Osteocyte (in vitro differentiated cells): ENCODE data around the gene TM9SF4. TPM values are rescaled to one million over a fixed set of nuclear protein-coding genes. Genes with fewer than 3 reads are reported as not detected.
"Not testable (repeated sequence)": the region's sequence is repeated elsewhere in the genome, so short reads cannot be mapped to it uniquely, and the experiment has no call there.

Experiments
- DNase-seq: peaks from one replicate; pipeline ENCODE4 v3.0.0; 2021; ENCODE audit warnings: mixed read lengths; ENCODE audit not compliant: unreplicated experiment; ENCODE audit errors: extremely low spot score
- H3K27ac Mint-ChIP-seq: one replicate; pipeline ENCODE4 v1.8.0; 2021; ENCODE audit warnings: mild to moderate bottlenecking, mixed read lengths; ENCODE audit not compliant: unreplicated experiment
- H3K27me3 Mint-ChIP-seq: one replicate; pipeline ENCODE4 v1.8.0; 2021; ENCODE audit warnings: mixed read lengths; ENCODE audit not compliant: unreplicated experiment
- H3K36me3 Mint-ChIP-seq: one replicate; pipeline ENCODE4 v1.8.0; 2021; ENCODE audit warnings: mixed read lengths; ENCODE audit not compliant: unreplicated experiment
- H3K4me1 Mint-ChIP-seq: one replicate; pipeline ENCODE4 v1.8.0; 2021; ENCODE audit warnings: mixed read lengths; ENCODE audit not compliant: unreplicated experiment
- H3K4me3 Mint-ChIP-seq: one replicate; pipeline ENCODE4 v1.8.0; 2021; ENCODE audit warnings: mild to moderate bottlenecking, moderate library complexity, mixed read lengths; ENCODE audit not compliant: unreplicated experiment
- H3K9me3 Mint-ChIP-seq: one replicate; pipeline ENCODE4 v1.8.0; 2021; ENCODE audit warnings: mixed read lengths; ENCODE audit not compliant: unreplicated experiment
- total RNA-seq: library from RNA; stranded (reverse); gene quantifications from 2 replicates; pipeline ENCODE4 v1.2.1, GENCODE V29; 2021
- TF ChIP-seq, protein P1 (sequence below): fragments of 200-600 bp; sonication (generic); IDR thresholded peaks from 2 replicates; pipeline ENCODE4 v1.5.0; 2021; ENCODE audit warnings: antibody characterized with exemption, mild to moderate bottlenecking, moderate library complexity

Gene TM9SF4
- total RNA-seq, 1 donor from 2014 or later, result 64.4 TPM

DNA sequence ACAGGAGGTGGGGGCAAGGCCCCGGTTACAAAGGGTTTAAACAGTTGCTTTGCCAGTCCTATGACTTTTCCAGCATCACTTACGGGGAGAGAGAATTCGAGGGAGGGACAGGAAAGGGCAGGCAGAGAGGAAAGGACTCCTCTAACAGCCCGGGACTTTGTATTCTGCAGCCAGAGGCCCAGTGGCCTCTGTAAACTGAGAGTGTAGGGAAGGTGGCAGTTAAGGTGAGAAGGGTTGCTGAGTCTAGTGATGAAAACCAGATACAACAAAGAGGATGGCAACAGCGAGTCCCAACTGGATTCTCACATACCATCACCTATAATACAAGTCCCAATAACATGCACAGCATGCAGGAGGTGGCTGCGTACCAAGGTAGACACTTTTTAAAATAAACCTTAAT is 84.5 kb downstream of the TM9SF4 start:
- no peak overlapping the region for H3K4me3 Mint-ChIP-seq
- H3K27ac Mint-ChIP-seq, result no peak overlapping the region
- peaks cover 26% of the 10 kb centered on the region for H3K36me3 Mint-ChIP-seq
- H3K4me1 Mint-ChIP-seq, result peaks cover 15% of the 10 kb centered on the region
- TF ChIP-seq, protein P1, sequence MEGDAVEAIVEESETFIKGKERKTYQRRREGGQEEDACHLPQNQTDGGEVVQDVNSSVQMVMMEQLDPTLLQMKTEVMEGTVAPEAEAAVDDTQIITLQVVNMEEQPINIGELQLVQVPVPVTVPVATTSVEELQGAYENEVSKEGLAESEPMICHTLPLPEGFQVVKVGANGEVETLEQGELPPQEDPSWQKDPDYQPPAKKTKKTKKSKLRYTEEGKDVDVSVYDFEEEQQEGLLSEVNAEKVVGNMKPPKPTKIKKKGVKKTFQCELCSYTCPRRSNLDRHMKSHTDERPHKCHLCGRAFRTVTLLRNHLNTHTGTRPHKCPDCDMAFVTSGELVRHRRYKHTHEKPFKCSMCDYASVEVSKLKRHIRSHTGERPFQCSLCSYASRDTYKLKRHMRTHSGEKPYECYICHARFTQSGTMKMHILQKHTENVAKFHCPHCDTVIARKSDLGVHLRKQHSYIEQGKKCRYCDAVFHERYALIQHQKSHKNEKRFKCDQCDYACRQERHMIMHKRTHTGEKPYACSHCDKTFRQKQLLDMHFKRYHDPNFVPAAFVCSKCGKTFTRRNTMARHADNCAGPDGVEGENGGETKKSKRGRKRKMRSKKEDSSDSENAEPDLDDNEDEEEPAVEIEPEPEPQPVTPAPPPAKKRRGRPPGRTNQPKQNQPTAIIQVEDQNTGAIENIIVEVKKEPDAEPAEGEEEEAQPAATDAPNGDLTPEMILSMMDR, result no peak
- H3K9me3 Mint-ChIP-seq, result no peaks in the 10 kb centered on the region
- DNase-seq, result no peak
- H3K27me3 Mint-ChIP-seq, result no peaks in the 10 kb centered on the region

GRCh38 chr20:32195581-32195980 is 86.1 kb downstream of the TM9SF4 start:
- TF ChIP-seq, protein P1, result no peak
- Mint-ChIP-seq H3K27ac (no peak overlapping the region), H3K27me3 (no peaks in the 10 kb centered on the region), H3K9me3 (no peaks in the 10 kb centered on the region), H3K4me3 (no peak overlapping the region), H3K4me1 (peaks cover 5% of the 10 kb centered on the region), H3K36me3 (peaks cover 31% of the 10 kb centered on the region)
- DNase-seq, result no peak

DNA sequence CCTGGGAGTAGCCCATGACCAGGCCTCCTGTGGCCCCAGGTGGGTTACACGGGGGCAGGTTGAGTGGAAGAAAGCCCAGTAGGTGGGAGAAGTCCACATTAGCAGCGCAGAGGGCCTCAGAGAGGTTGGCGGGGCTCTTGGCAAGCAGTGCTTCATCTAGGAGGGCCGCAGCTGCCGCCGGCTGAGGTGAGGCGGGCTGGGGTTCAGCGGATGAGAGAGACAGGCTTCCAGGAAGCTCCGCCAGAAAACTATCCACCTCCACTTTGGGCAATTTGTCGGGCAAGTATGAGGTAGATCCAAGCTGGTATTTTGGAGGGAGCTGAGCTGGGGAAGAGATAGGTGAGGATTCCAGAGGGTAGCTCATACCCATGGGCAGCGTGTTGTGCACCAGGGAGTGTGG is 87.1 kb downstream of the TM9SF4 start:
- H3K27ac Mint-ChIP-seq, H3K4me3 Mint-ChIP-seq, H3K4me1 Mint-ChIP-seq, DNase-seq, H3K9me3 Mint-ChIP-seq, H3K27me3 Mint-ChIP-seq: not testable (repeated sequence)
- peaks cover 35% of the 10 kb centered on the region for H3K36me3 Mint-ChIP-seq

DNA sequence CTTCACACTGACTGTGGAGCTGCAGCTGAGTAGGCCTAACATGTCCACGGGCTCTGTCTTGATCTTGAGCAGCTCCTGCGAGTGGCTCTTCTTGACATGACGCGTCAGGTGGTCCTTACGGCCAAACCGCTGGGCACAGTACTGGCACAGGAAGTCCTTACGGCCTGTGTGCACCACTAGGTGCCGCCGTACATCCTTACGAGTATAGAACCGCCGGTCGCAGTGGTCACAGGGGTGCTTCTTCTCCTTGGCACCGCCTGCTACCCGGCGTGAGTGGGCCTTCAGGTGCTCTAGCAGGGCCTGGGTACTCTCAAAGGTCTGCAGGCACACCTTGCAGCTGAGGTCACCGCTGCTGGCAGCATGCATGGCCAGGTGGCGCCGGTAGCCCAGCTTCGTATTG is 87.6 kb downstream of the TM9SF4 start:
- H3K36me3 Mint-ChIP-seq, result peaks cover 38% of the 10 kb centered on the region
- H3K4me3 Mint-ChIP-seq, DNase-seq, H3K4me1 Mint-ChIP-seq, H3K9me3 Mint-ChIP-seq, H3K27ac Mint-ChIP-seq, H3K27me3 Mint-ChIP-seq: not testable (repeated sequence)

GRCh38 chr20:32199006-32199405 is 89.5 kb downstream of the TM9SF4 start:
- Mint-ChIP-seq H3K4me1 (no peaks in the 10 kb centered on the region), H3K27ac (no peak overlapping the region), H3K27me3 (no peaks in the 10 kb centered on the region), H3K9me3 (no peaks in the 10 kb centered on the region), H3K36me3 (peaks cover 39% of the 10 kb centered on the region), H3K4me3 (no peak overlapping the region)
- no peak for DNase-seq
- TF ChIP-seq, protein P1, result no peak

- Mint-ChIP-seq H3K4me3 (no peak overlapping the region), H3K9me3 (no peaks in the 10 kb centered on the region), H3K36me3 (peaks cover 22% of the 10 kb centered on the region), H3K4me1 (peaks cover 15% of the 10 kb centered on the region), H3K27me3 (no peaks in the 10 kb centered on the region), H3K27ac (no peak overlapping the region)
- DNase-seq, result no peak
- TF ChIP-seq, protein P1, result no peak
Measured at GRCh38 chr20:32201296-32201976, 91.9 kb downstream of the TM9SF4 start.
